NCI-H1436 (cell line): Measurements from ENCODE around the gene NCAPH2.
"Not testable (repeated sequence)": the region's sequence is repeated elsewhere in the genome, so short reads cannot be mapped to it uniquely, and the experiment has no call there.

Experiments used
- DNase-seq: peaks from one replicate; lab custom pipeline; 2025; lab: John Stamatoyannopoulos, UW

The NCAPH2 gene

DNA sequence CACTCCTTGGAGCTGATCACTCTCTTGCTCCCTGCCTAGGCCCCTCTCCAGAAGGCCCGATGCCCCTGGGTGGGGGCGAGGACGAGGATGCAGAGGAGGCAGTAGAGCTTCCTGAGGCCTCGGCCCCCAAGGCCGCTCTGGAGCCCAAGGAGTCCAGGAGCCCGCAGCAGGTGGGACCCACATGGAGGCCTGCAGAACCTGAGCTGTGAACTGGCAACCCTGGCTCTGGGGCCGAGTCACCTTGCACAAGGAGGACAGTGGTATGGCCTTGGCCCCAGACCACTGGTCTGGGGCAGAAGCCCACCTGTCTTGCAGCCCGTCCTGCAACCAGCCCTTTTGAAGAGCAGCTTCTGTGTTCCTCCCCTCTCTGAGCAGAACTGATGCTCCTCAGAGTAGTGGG is 11.1 kb downstream of the NCAPH2 start:
- DNase-seq = no peak

DNA sequence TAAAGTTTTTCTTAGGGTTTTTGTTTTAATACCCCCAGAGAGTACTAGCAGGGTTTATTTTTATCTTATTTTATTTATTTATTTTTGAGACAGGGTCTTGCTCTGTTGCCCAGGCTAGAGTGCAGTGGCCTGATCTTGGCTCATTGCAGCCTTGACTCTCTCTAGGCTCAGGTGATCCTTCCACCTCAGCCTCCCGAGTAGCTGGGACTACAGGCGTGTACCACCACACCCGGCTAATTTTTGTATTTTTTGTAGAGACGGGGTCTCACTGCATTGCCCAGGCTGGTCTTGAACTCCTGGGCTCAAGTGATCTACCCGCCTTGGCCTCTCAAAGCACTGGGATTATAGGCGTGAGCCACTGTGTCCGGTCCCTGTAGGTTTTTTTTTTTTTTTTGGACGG is 12.2 kb downstream of the NCAPH2 start:
- not testable (repeated sequence) for DNase-seq

DNA sequence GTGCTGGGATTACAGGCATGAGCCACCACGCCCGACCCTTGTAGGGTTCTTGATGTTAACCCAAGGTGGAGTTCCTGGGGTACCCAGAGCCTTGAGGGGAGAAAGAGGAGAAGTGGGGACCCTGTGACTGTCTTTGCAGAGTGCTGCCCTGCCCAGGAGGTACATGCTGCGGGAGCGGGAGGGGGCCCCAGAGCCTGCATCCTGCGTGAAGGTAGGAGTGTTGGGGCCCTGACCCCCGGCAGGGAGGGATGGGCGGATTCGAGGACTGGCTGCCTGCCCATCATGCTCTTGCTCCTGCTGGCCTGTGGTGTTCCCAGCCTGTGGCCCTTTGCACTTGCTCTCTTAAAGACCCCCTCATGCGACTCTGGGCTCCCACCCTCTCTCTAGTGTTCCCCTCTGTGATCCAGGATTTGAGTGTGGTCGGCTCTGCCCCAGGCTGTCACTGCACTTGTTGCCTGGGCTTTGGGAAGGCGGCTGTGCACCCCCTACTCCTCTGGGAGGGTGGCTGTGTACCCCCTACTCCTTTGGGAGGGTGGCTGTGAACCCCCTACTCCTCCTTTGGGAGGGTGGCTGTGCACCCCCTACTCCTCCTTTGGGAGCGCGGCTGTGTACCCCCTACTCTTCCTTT is 12.9 kb downstream of the NCAPH2 start:
- DNase-seq = no peak

DNA sequence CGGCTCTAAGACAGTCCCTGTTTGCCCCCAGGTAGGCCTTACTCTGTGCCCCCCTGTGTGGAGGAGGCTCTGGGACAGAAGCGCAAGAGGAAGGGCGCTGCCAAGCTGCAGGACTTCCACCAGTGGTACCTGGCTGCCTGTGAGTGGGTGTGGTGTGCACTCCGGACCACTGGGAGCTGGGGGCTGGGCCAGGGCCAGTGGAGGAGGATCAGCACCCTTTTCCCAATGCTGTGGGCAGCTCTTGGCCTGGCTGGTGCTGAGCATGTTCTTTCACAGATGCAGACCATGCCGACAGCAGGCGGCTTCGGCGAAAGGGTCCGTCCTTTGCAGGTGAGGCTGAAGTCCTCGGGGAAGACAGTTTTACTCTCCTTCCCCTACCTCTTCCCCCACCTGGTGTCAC is 13.7 kb downstream of the NCAPH2 start:
- no peak for DNase-seq

DNA sequence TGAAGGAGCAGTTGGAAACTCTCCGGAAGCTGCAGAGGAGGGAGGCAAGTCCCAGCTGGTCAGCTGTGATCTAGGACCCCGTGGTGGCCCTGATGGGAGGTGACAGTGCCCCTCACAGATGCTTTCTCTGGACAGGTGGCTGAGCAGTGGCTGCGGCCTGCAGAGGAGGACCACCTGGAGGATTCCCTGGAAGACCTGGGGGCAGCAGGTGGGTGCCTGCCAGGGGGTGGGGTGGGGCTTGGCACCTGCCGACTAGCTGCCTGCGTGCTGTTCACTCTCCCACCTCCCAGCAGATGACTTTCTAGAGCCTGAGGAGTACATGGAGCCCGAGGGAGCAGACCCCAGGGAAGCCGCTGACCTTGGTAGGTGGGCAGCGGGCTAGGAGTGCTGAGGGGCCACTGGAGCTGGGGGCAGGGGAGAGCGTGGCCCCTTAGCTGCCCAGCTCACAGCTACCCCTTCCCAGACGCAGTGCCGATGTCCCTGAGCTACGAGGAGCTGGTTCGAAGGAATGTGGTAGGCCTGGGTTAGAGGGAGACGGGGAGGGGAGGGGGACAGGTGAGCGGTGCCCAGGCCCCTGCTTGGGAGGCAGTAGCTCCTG is 14.3 kb downstream of the NCAPH2 start:
- DNase-seq = no peak

DNA sequence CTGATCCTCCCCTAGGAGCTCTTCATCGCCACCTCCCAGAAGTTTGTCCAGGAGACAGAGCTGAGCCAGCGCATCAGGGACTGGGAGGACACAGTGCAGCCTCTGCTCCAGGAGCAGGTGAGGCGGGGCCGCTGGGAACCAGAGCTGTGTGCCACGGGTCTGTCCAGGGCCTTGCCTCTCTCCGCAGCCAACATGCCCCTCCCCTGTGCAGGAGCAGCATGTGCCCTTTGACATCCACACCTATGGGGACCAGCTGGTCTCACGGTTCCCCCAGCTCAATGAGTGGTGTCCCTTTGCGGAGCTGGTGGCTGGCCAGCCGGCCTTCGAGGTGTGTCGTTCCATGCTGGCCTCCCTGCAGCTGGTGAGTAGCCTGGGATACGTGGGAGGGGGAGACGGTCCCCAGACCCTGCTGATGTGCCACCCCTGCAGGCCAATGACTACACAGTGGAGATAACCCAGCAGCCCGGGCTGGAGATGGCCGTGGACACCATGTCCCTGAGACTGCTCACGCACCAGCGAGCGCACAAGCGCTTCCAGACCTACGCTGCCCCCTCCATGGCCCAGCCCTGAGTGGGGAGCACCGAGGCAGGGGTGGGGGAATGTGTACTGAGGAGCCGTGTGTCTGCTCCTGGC is 14.9 kb downstream of the NCAPH2 start:
- no peak for DNase-seq

DNA sequence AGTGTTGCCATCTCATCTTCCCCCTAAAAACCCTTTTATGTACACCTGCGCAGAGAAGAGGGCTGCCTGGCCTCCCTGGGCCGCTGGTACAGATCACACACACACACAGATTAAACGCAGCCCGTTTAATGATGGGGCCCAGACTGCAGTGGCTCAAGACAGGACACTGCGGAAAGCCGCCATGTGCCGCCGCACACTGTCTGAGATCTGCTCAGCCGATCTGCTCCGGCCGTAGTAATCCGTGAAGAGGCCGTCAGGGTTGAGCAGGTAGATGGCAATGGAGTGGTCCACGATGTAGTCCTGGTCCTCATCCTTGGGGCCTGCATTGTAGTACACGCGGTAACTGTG is 15.4 kb downstream of the NCAPH2 start:
- DNase-seq = no peak

DNA sequence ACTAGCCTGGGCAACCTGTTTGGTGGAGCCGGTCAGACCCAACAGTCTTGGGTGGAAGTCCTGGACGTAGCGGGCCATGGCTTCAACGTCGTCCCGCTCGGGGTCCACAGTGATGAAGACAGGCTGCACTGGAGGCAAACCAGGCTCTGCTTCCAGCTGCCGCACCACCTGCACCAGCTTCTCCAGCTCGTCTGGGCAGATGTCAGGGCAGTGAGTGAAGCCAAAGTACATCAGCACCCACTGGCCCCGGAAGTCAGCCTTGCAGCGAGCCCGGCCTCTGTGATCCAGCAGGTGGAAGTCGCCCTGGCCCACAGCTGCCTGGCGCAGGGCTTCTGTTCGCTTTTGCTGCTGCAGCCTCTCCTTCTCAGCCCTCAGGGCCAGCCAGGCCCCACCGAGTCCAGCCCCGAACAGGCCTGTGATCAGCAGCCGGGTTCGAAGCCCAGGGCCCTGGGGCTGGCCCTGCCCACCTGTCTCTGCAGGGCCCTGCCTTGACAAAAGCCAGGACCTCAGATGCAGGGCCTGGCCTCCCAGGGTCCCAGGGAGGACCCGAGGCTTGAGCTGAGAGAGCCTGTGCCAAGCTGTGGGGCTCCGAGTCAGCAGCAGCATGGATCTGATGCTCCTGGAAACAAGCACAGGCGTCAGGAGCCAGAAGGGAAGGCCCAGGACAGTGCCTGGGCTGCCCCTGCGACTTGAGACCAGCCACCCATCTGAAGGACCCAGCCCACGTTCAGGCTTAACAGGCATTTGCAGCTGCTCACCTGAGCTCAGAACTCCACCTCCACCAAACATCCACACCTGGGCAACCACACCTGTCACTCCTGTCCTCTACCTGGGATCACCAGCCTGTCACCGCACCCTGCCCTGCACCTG is 16.0 kb downstream of the NCAPH2 start:
- DNase-seq = no peak

DNA sequence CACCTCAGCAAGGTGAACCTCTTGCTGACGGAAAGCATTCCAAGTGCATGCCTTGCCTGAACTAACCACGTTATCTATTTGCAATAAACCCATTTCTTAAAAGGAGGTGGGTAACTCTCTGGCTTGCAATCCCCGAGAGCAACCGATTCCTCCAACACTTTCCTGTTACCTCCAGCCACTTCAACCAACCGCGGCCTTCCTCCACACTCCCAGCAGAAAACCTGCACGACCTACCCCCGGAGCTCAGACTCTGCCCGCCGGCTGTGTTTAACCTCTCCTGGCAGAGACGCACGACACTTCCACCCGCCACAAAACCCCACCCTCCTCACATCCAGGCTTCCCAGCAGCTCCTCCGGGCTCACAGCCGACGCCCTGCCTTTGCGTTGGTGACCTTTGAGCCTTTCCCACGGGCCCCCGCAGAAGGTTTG is 16.7 kb downstream of the NCAPH2 start:
- no peak for DNase-seq

DNA sequence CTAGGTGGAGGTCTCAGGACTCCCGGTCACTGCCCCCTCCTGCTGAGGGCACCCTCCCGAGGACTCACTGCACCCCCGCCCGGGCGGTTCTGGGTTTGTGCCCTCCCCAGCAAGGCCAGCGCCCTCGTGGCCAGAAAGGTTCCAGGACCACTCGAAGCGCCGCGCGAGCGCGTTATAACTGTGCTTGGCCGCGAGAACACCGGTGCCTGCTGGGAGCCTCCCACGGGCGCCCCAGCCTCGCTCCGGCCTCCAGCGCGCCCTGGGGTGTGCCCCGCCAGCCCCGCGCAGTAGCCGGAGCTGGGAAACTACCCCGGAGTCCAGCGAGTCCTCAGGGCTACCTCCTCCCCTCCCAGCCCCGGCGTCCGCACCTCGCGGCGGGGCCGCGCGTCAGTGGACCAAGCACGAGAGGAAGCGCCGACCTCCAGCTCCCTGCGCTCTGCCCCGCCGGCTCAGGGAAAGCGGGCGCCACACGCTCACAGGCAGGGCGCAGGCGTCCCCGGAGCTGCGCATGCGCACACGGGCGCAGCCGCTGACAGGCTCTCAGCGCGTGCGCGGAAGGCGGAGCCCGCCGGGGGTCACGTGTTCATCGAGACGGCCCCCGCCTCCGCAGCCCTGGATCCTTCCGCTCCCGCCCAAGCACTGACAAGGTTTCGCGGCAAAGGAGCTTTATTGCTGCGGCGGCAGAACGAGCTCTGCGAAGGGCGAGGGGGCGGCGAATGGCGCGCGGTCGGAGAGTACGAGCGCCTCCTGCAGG is 17.3 kb downstream of the NCAPH2 start, which contains the start of gene SCO2:
TSS of gene SCO2 (minus strand) at position 495 of the 754 bp plus-strand sequence. CDS start 1,187 bp downstream, outside the sequence.
- DNase-seq = peak; percentile 96

DNA sequence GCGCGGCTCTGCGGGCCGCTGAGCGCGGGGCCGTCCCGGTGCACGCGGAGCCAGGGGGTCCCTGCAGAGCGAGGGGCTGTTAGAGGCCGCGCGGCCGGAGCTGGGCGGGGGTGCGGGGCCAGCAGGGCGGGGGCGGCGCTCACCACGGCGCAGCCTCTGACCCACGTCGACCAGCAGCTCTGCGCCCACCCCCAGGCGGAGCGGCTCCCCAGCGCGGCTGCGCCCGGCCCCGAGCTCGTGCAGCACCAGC is 17.8 kb downstream of the NCAPH2 start:
- no peak for DNase-seq

DNA sequence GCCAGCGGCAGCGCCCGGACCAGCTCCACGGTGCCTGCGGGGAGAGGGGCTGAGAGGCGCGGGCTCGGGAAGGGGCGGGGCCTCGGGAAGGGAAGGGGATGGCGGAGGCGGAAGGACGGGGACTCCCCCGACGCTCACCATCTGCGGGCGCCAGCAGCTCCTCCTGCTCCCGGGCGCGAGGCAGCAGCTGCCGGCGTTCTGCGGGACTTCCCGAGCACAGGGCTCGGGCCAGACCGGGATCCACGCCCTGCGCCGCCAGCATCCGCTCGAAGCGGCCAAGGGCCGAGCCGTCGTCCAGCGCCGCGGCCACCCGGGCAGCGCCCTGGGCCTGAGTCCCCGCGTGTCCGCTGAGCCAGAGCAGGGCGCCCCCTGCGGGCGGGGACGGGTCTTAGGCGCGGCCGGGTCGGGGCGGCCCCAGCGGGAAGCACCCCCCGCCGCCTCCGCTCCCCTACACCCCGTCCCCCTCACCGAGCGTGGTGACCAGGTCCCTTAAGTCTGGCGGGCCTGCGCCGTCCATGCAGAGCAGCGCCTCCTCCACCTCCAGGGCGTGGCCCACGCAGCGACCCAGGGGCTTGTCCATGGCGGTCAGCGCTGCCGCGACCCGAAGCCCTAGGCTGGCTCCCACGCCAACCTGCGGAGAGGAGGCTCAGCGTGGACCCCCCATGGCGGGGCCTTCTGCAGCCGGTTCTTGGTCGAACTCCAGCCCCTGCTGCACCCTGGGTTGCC is 18.2 kb downstream of the NCAPH2 start:
- DNase-seq = peak; percentile 75

DNA sequence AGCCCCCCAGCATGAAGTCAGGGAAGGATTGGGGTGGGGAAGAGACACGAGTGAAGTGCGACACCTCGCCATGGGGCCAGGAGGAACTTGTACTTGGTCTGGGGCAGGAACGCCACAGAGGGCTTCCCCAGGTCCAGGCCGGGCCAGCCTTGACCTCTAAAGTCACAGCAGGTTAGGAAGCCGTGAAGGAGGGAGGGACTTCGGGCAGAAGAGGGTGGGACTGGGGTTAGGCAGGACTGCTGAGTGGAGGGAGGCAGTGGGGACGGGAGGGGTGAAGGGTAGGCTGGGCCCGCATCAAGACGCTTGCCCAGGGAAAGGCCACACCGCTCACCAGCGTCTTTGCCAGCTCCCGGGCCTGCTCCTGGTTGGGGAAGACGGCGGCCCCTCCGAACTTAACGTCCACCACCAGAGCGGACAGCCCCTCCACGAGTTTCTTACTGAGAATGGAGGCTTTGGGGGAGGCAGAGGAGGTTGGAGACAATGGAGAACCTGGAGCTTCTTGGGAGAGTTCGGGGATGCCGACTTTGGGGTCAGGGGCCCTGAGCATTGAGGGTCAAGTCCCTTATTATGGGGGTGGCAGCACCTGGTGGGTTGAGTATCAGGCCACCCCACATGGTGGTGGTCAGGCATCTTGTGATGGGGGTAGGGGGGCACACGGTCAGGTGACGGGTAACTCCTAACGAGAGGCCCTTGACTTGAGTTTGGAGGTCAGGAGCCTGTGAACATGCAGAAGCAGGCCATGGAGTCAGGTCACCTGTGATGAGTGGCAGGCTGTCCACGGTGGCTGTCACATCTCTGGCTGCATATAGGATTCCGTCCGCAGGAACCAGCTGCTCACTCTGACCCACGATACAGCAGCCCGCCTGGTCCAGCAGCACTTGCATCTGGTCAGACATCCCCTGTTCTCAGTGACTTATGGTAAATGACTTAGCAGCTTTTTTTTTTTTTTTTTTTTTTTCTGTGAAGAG is 19.1 kb downstream of the NCAPH2 start:
- no peak for DNase-seq

DNA sequence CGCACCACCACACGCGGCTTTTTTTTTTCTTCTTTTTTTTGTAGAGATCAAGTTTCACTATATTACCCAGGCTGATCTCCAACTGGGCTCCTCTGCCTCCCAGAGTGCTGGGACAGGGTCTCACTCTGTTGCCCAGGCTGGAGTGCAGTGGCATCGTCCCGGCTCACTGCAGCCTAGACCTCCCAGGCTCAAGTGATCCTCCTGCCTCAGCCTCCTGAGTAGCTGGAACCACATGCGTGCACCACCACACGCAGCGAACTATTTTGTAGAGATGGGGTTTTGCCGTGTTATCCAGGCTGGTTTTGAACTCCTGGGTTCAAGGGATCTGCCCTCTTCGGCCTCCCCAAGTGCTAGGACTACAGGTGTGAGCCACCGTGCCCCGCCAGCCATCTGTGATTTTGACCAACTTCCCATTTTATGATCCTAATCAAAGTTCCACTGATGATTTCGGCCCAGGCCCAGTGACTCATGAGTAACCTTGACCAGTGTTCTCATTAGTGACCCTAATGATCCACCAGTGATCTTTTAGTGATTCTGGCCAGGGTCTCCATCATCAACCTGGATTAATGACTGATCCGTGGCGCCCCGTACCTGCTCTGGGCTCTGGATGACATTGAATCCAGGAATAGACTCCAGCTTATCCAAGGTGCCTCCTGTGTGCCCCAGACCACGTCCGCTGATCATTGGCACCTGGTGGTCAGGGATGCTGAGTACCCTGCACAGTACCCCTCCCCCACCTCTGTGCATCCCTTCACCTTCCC is 20.1 kb downstream of the NCAPH2 start:
- no peak for DNase-seq

DNA sequence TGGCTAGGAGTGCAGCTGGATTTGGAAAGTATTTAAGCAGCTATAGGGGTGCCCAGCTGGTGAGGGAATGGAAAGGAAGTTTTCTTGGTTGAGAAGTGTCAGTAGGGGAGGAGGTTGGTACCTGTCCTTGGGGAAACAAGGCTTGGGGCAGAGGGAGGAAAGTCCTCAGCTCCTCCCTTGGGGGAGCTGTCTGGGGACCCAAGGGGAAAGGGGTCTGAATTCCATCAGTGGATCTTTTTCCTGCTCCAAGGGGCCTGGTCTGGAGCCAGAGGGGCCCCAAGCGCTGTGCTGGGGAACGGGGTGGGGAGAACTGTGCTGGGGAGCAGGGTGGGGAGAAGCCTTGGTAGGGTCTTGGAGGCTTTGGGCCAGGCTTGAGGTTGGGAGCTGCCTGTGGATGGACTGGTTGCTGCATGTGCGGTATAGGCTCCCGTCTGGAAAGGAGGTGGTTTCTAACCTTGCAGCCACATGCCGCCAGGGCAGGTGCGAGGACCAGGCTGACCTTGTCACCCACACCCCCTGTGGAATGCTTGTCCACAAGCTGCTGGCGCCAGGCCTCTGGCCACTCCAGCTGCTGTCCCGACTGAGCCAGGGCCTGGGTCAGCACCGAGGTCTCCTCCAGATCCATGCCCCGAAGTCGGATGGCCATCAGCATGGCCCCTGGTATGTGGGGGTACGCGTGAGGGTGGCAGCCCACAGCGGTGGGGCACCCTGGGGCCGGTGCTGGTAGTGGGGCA is 20.8 kb downstream of the NCAPH2 start:
- no peak for DNase-seq

DNA sequence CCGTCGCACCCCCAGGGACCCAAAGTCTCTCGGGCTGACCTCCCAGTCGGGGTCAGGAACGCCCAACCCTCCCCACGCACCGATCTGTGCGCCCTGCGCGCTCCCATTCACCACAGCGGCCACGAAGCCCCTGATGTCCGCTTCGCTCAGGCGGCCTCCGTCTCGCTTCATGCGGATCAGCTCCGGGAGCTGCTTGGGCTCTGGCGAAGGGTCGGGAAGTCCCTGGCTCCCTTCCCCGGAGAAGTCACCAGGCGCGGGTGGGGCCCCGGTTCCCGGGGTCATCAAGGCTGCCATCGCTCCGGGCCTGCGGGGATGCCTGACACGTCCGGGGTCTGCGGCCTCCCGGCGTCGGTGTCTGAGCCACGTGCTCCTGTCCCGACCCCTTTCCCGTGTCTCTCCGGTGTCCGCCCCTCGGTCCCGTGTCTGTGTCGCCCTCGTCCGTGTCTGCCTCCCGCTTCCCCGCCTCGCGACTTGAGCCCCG is 21.4 kb downstream of the NCAPH2 start:
- DNase-seq = no peak

DNA sequence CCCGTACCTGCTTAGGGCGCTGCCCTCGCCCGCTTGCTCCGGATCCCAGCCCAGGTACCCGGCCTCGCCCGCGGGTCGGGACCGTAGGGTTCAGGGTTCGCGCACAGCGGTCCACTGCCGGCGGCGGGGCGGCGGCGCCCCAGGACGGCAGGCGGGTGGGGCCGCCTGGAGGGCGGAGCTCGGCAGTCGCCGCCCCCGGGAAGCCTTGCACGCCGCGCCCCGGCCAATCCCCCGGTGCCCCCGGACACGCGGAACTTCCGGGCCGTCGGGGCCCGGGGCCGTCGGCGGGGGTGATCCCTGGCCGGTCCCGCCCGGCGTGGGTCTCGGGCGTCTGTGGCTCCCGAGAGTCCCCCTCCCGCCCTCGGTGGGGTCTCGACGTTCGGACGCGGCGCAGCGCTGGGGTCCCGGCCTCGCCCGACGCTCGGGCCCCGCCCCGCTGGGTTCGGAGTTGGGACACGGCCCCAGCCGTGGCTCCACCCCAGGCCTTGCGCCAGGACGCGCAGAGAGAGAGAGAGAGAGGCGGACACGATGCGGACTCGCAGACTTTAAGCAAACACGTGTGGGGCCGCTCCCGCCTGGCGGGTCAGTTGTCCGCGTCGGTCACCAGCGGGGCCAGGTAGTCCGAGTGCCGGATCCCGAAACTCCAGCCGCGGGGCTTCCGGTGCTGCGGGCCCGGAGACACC is 22.0 kb downstream of the NCAPH2 start, which contains the start of gene TYMP:
TSS of gene TYMP (minus strand) at position 116 of the 683 bp plus-strand sequence. CDS start 303 bp downstream, outside the sequence.
- no peak for DNase-seq

DNA sequence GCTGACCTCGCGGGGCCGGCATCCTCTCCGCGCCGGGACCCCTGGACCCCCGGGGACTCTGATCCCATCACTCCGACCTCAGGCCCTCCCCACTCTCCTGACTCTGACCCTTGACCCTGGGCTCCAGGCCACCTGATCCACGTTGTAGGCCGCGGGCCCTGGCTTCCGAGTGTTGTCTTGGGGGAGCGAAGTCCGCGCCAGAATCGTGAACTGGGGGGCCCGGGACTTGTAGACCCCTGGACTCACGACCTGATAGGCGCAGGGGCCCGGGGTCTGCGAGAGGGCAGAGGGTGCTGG is 22.5 kb downstream of the NCAPH2 start:
- DNase-seq = no peak
